Astrocyte of the cerebellum (primary cell): ENCODE measurements around the gene PLA2G2D.
A peak's percentile ranks its signal among the peaks of the same experiment; 100 is the strongest.

Experiments used
- DNase-seq: peaks from one replicate; pipeline ENCODE4 v3.0.0-alpha.2; 2011; ENCODE audit warnings: low read depth
- H3K4me3 ChIP-seq: 2 replicates; pipeline ENCODE4 v1.5.1; 2011; ENCODE audit warnings: mild to moderate bottlenecking, low read depth, low read length, moderate library complexity
- CTCF ChIP-seq: IDR thresholded peaks from 2 replicates; pipeline ENCODE4 v1.5.1; 2012; ENCODE audit warnings: low read length, low read depth, moderate library complexity, mild to moderate bottlenecking; ENCODE audit errors: missing control alignments
- in situ Hi-C: cut with HindIII; loops from 2 replicates; pipeline ENCODE4 v1.10.0; 2017; ENCODE audit warnings: low sequenced_read_pairs

The PLA2G2D gene

GRCh38 chr1:20160034-20160433, 40.7 kb upstream of the PLA2G2D start:
- in situ Hi-C loops, result no loop called here
- no peak overlapping the region for H3K4me3 ChIP-seq
- DNase-seq, result no peak
- no peak for TF ChIP-seq CTCF

GRCh38 chr1:20158358-20159070, 39.2 kb upstream of the PLA2G2D start:
- in situ Hi-C loops, result loop anchor here (5.0 kb wide), 1 partner anchor 46 kb away; no protein-coding TSS in a partner anchor
- DNase-seq, result no peak
- no peak for TF ChIP-seq CTCF
- H3K4me3 ChIP-seq, result no peak overlapping the region

- in situ Hi-C loops, result no loop called here
- H3K4me3 ChIP-seq, result no peak overlapping the region
- no peak for TF ChIP-seq CTCF
- DNase-seq, result no peak
Measured at GRCh38 chr1:20154301-20154831, 35.0 kb upstream of the PLA2G2D start.

- DNase-seq, result peak; percentile 32
- in situ Hi-C loops, result no loop called here
- no peak for TF ChIP-seq CTCF
- H3K4me3 ChIP-seq, result no peak overlapping the region
Measured at GRCh38 chr1:20153000-20153418, 33.7 kb upstream of the PLA2G2D start.

GRCh38 chr1:20152599-20152930, 33.2 kb upstream of the PLA2G2D start:
- H3K4me3 ChIP-seq, result no peak overlapping the region
- no peak for DNase-seq
- no peak for TF ChIP-seq CTCF
- in situ Hi-C loops, result no loop called here

GRCh38 chr1:20151906-20152598, 32.7 kb upstream of the PLA2G2D start:
- H3K4me3 ChIP-seq, result peak overlapping the region; percentile 36
- peak; percentile 73 for TF ChIP-seq CTCF
- in situ Hi-C loops, result no loop called here
- DNase-seq, result peak; percentile 22
